ENCODE data around the gene EXD3.

GRCh38 chr9:137303151-137303892 lies 119.6 kb downstream of the EXD3 start:
- TF ChIP-seq POLR2A (IDR thresholded peaks at IDR 0.05; ENCODE audit: low read depth, low read length) (no peak), CTCF (conservative IDR thresholded peaks at IDR 0.05; ENCODE audit: low read depth, low read length) (no peak), FOS (IDR thresholded peaks at IDR 0.05; ENCODE audit: low read depth, low read length) (no peak), SMC3 (IDR thresholded peaks at IDR 0.05; ENCODE audit: low read depth, low read length) (no peak)

Data from IMR-90 (cell line).